ENCODE results near the gene RNASEL.

- TF ChIP-seq BRD4 (IDR thresholded peaks at IDR 0.05) (no peak), CREB3 (tag; conservative IDR thresholded peaks at IDR 0.05; ENCODE audit: low read depth) (no peak), POLR2A (conservative IDR thresholded peaks at IDR 0.05) (no peak), XRCC5 (IDR thresholded peaks at IDR 0.05; ENCODE audit: low read depth, low read length) (no peak), ZNF639 (CRISPR knock-in tag; conservative IDR thresholded peaks at IDR 0.05 in 1 of 2, IDR thresholded peaks at IDR 0.05 in 1 of 2) (no peak), ZBTB49 (CRISPR knock-in tag; IDR thresholded peaks at IDR 0.05; ENCODE audit: borderline replicate concordance) (no peak), KDM1A (IDR thresholded peaks at IDR 0.05) (no peak), CTCF (IDR thresholded peaks at IDR 0.05 in 2 of 3, conservative IDR thresholded peaks at IDR 0.05 in 1 of 3; ENCODE audit: insufficient read depth in 2 of 3, low read depth in 1 of 3, low read length in 3 of 3) (no peak)
Observed at GRCh38 chr1:182567629-182568028, 21.4 kb downstream of the RNASEL start.

All from K562 (cell line).